Nucleus accumbens (tissue), 56 donors: Measurements from ENCODE around the gene SREK1.

Experiments
- DNase-seq, 56 donors: peaks; one replicate each; lab custom pipeline; 2025; lab: John Stamatoyannopoulos, UW

SREK1 gene

DNA sequence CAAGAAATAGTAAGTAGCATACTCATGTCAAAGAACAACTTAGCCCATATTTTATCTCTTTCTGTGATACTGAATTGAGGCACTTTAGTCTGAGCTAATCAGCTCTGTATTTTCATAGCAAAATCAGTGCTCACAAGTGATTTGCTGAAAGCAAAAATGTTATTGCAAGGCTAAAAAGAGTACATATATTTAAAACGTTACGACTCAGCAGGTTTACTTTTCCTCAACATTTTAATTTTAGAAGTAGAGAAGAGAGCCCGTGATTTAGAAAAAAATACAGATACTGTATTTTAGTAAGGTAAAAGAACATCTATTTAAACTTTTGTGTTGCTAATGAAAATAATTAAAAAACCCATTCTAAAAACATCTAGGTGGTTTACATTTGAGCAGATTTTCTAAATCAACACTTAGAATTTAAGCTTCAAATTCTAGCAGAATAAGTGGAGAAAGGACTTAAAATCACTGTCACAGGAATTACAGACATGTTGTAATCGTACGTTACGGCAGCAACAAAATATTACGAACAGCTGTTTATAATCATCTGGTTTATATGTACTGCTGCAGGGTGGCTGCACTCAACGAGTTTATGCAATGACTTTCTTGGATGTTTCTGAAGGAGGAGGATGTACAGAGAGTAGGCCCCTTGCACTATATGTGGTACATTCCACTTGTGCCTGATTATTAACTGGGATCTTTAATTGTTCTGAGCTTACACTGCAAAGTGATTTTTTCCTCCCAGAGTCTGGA, 20.1 kb downstream of the SREK1 start:
- DNase-seq: no peak

DNA sequence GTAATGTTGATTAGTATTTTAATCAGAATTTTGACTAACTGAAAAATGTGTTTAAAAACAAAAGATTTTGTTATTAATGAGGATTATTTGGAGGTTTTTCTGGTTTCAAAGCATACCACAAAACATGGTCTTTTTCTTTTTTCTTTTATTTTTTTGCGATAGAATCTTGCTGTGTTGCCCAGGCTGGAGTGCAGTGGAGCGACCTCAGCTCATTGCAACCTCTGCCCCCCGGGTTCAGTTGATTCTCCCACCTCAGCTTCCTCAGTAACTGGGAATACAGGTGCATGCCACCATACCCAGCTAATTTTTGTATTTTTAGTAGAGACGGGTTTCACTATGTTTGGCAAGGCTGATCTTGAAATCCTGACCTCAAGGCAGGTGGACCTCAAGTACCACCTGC, 24.1 kb downstream of the SREK1 start:
- no peak for DNase-seq

DNA sequence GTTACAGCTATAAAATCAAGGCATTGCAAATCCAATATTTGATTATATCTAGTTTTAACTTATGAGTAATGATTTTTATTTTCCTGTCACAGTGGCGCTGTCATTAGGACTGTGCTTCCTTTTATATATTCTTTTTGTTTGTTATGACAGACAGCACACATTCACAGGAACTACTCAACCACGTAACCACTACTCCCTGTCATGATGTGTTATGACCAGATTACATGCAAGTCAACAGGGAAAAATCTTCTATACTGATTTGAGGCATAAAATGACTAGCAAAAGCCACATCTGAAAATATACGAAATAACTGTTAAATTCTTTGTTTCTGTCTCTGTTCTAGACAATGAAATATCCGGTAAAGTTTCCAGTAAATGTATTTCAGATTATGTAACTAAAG, 25.4 kb downstream of the SREK1 start:
- no peak for DNase-seq

DNA sequence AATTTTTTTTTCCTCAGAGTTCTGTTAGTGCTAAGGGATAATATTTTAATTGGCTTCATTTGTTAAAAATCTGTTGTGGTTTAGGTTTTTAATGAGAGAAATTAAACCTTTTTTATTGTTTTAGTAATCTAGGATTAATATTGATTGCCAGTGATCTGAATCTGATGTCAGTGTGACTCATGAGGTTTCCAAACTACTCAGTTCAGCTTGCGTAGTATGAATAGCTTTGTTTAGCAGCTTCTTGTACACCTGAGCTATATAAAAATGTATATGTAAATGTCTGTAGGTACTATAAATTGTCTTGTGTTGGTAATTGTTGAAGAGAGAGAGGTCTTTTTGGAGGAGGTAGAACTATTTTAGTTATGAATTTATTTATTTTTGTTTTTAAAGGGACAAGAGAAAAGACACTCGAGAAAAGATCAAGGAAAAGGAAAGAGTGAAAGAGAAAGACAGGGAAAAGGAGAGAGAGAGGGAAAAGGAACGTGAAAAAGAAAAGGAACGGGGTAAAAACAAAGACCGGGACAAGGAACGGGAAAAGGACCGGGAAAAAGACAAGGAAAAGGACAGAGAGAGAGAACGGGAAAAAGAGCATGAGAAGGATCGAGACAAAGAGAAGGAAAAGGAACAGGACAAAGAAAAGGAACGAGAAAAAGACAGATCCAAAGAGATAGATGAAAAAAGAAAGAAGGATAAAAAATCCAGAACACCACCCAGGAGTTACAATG, 26.3 kb downstream of the SREK1 start:
- no peak for DNase-seq

DNA sequence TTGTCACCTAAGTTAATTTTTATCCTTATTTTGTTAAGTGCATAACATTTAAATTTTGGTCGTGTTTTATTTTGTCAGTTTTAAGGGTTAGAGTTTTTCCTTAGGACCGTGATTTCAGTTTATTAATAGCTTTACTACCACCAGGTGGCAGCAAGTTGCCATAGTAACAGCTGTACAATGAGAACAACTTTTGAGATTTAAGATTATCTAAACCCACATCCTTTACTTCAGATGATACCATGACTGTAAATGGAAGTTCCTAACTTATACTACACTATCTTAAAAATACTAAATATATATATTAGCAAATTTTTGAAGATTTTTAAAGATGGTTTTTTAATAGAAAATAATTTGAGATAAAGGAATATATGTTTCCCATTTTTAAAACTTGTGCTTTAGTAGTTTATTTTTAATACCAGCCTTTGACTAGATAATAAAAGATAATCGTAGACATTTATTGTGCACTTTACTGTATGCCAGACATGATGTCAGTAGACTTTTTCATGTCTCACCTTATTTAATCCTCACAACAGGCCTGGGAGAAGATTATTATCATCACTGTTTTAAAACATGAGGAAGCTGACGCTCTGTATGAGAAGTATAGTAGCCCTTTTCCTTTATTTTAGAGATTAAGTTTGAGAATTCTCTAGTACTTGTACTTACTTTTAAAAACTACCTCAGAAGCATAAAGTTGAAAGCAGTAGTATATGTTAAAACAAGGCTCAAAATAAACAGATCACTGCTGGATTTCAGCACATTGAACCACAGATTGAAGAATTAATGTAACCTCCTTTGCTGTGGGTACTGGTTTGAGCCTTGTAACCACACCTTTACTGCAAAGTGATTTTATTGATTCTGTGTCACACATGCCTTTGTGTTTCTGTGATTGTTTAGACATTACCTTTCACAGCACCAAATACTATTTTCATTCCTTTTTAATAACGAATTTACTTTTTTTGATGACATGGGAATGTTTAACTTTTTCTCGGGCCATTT, 27.5 kb downstream of the SREK1 start:
- DNase-seq: peak in 8 of 56 donors; percentile 1 to 31 (median 12)

DNA sequence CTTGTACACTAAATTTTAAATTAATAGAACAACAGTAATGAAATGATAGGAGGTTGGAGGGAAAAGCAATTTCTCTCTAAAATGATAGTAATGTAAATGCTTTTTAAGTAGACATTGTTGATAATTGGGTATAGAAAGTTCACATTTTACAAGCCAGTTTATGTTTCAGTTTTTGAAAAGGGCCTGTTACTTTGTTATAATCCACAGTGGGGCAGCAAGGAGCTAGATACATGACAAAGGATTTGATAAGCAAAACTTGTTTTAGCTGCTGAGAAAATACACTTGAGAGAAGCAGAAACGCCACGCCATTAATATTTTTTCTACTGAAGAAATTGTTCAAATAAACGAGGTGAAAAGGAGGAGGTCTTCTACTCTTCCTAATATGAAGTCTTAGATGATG, 30.2 kb downstream of the SREK1 start:
- DNase-seq: peak in 3 of 56 donors; percentile 1 to 11 (median 7)

DNA sequence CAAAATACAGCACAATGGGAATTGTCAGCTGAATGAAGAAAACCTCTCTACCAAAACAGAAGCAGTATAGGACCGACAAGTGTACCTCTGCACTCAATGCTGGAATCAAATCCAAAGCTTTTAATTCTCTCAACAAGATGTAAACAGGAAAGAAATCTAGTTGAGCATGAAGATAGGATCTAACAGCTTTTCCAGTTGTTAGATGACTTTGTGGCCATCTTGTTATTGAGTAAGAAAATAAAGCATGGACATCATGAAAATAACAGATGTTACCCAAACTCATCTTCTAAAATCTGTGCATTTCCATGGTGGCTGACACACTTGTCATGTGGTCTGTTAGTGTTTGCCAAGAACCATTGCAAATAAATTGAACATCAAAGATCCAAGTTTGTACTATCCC, 34.7 kb downstream of the SREK1 start:
- DNase-seq: no peak

DNA sequence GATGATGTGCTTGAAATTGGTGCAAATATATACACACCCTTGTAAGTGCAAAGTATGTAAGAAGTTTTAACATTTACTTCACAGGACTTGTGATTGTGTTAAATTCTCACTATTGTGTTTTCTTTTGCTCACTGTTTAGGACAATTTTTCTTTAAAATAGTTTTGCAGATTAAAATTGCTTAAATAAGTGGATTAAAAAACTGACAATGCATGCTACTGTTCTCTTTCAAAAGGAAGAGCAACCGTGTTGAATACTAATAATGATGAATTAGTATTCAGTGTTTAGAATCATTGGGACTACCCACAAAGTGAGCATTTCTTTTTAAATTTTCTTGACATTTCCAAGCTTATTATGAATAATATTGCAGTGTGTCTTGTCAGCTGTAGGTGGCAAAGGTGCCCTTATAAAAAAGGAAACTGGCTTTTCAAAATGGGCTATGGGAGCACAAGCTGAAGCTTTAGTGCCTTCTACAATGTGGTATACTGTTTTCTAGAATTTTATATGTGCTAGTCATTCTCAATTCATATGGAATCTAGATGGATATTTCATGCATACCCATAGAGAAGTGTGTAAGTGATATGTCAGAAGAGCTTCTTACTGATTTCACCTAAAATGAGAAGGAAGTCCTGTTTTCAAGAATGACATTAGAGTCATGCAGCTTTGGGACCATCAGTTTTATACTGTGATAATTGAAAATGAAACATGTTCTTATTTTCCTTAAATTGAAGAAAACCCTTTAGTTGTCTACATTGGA, 35.4 kb downstream of the SREK1 start:
- peak in 2 of 56 donors; percentile 1 to 18 for DNase-seq

DNA sequence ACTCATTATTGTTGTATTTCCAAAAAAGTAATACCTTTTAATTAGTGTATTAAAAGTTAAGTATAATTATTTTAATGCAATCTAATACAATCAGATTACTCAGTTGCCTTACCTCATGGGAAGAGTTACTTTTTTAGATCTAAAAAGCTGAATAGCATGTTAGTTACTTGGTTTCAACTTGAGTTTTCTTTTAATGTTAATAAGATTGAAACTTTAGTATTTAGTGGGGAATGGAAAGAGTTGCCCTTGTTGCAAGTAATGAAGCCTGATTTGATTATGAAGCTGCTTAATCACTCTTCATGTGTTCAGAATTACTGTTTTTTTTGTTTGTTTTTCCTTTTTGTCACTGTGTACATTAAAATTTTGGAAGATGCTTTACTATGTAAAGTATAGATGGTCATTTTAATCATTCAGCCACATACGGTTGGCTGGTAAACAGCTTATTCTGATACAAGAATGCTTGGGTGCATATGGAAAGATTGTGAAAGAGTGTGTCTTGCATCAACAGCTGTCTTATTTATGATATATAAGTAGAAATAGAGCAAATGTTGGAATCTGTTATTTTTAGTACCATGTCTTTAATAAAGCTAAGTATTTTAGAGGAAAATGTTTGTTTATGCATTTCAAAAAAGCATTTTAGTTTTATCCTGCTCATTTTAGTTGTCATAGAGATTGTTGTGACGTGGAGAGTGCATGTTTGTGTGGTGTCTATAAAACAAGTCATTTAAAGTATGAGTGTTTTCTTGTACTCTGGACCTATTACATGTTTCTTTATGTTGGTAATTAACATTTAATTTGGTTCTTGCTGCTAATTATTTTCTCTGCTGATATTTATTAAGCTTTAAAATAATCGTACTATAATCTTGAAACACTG, 36.4 kb downstream of the SREK1 start:
- DNase-seq: no peak

DNA sequence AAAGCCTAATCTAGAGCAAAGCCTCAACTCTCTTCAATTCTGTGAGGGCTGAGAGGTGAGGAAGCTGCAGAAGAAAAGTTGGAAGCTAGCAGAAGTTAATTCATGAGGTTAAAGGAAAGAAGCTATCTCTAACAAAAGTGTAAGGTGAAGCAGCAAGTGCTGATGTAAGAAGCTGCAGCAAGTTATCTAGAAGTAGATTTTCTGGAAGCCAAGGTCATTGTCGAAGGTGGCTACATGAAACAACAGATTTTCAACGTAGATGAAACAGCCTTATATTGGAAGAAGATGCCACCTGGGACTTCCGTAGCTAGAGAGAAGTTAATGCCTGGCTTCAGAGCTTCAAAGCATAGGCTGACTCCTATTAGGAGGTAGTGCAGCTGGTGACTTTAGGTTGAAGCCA, 42.0 kb downstream of the SREK1 start:
- no peak for DNase-seq

DNA sequence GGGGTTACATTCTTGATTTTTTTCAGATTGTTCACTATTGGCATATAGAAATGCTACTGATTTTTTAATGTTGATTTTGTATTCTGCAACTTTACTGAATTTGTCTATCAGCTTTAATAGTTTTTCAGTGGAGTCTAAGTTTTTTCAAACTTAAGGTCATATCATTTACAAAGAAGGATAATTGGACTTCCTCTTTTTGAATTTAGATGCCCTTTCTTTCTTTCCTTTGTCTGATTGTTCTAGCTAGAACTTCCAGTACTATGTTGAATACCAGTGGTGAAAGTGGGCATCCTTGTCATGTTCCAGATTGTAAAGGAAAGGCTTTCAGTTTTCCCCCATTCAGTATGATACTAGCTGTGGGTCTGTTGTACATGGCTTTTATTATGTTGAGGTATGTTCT, 49.3 kb downstream of the SREK1 start:
- DNase-seq: no peak

DNA sequence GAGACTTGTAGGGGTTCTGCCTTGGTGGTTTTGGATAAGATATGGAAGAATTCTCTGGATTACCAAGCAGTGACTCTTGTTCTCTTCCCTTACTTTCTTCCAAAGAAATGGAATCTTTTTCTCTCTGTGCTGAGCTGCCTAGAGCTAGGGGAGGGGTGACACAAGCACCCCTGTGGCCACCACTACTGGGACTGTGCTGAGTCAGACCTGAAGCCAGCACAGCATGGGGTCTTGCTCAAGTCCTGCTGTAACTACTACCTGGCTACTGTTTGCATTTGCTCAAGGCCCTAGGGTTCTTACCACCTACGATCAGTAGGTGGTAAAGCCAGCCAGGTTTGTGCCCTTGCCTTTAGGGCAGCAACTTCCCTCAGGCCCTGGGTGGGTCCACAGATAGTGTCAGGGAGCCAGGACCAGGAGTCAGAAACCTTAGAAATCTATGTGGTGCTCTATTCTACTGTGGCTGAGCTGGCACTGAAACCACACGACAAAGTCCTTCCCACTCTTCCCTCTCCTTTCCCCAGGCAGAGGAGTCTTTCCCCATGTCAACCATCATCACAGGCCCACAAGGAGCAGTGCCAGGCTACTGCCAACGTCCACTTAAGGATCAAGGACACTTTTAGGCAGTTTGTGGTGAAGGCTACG, 53.8 kb downstream of the SREK1 start:
- no peak for DNase-seq

DNA sequence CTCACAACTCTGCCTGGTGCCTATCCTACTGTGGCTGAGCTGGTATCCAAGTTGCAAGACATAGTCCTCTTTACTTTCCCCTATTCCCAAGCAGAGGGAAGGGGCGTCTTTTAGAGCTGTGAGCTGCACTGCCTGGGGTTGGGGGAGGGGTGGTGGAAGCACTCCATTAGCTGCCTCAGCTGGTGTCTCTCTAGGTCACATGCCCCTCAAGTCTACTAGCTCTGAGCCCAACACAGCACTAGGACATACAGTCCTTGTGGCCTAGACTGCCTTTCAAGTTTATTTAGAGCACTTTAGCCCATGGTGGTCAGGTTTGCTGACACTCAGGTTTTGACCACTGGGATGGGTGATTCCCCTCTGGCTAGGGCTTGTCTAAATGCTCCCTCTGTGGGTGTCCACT, 54.7 kb downstream of the SREK1 start:
- no peak for DNase-seq

DNA sequence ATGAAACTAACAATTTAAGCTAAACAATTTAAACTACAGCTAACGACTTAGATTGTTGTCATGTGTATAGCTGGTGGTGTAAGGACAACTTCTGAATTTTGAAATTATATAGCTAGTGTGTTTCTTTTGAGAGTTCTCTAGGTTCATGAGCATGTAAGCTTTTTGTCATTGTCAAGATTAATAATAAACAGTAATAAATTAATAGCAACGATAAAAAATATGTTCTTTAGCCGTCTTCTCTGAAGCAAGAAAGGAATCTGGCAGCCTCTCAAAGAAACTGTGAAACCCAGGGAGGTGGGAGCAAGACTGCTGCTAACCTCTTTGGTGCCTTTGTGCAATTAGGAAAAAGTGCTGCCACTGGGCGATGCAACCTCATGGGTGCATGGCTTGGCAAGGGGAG, 59.4 kb downstream of the SREK1 start:
- DNase-seq: no peak

DNA sequence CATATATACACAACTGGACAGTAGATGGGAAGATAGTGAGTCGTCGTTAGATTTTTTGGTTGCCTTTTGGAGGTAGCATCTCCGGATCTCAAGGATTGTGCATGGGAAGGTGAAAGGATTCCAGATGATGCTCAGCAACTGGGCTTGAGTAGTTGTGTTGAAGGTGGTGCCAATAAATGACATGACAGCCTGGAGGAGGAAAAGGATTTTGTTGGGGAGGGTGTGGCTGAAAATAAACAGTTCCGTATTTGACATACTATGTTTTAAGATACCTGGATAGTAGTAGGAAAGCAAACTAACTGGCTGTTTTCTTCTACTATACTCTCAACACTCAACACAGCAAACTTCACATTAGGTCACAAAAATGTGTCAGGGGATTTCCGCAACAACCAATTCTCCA, 62.4 kb downstream of the SREK1 start:
- DNase-seq: no peak

DNA sequence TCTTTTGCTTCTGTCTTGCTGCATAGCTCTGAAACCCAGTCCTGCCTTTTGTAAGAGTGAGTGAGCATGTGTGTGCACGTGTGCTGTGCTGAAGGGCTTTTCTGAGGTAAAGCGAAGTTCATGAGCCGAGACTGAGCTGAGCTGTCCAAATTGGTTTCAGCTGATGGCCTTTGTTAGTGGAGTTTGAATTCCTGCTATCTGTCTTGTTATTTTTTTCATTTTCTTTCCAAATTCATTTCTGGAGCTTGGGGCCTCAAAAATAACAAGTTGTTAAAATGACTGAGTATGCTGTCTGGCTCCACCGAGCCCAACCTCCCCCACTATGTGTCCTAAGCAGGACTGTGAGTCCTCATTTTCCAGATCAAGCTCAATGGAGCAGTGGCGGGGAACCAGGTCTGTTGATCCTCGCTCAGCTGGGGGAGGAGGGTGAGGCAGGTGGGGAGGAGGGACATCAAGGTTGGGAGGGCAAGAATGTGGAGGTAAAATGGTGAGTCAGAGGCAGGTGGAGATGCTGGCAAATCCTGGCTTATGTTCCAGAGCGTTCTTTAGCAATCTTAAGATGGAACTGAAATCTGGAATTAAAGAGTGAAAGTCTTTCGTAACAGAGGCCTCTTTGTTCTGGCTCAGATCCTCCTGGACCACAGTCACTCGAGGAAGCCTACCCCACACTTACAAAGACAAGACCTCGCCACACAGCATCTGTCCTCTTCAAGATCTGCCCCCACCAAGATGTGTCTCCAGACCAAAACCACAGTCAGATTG, 63.9 kb downstream of the SREK1 start:
- DNase-seq: no peak

DNA sequence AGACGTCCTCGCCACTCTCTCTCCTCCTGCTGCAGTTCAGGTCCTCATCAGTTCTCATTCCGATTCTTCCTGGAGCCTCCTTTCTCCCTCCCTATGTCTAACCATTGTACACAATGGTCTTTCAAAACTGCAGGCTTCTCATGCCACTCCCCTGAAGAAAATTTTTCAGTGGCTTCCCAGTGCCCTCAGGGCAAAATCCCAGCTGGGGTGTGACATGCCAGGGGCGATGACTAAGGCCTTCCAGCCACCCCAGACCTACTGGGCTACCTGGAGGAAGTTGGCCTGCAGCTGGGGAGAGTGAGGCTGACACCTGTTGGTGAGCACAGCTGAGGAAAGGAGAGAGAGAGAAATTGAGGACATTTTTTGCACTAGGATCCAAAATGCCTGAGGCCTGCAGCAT, 65.2 kb downstream of the SREK1 start:
- no peak for DNase-seq

DNA sequence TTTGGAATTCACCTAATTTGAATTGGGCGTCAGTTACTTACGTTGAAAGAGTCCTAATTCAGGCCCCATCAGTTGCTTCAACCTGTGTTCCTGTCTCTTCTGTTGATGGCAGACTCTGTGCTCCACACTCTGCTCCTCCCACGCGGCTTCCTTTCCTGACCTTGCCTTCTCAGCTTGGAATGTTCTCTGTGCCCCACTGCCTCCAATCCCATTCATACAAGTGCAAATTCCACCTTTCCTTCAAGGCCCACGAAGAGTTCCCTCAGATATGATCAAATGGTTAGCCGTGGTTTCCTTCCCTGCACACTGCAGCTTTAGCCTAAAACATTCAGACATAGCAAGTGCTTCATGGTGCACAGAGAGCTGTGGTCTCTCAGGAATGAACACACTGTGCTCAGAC, 65.7 kb downstream of the SREK1 start:
- no peak for DNase-seq
